ENCODE measurements around the gene TRIM63.

The TRIM63 gene

GRCh38 chr1:26044971-26045721 lies 22.3 kb downstream of the TRIM63 start:
- TF ChIP-seq SNAI2 (CRISPR knock-in tag; IDR thresholded peaks at IDR 0.05) (no peak), ZNF8 (CRISPR knock-in tag; IDR thresholded peaks at IDR 0.05) (no peak), BACH2 (CRISPR knock-in tag; IDR thresholded peaks at IDR 0.05; ENCODE audit: borderline replicate concordance) (no peak), ZFP30 (CRISPR knock-in tag; IDR thresholded peaks at IDR 0.05) (no peak), RARB (CRISPR knock-in tag; IDR thresholded peaks at IDR 0.05) (no peak), ARNTL (CRISPR knock-in tag; IDR thresholded peaks at IDR 0.05; ENCODE audit: borderline replicate concordance, low read depth) (no peak)
- ATAC-seq, result no peak

GRCh38 chr1:26044414-26044813 lies 23.0 kb downstream of the TRIM63 start:
- TF ChIP-seq PATZ1 (CRISPR knock-in tag; IDR thresholded peaks at IDR 0.05; ENCODE audit: borderline replicate concordance), result no peak
- TF ChIP-seq ZNF70 (CRISPR knock-in tag; IDR thresholded peaks at IDR 0.05), result no peak
- ATAC-seq, result no peak

- no peak for ATAC-seq
- no peak for TF ChIP-seq CSRNP3 (CRISPR knock-in tag; IDR thresholded peaks at IDR 0.05)
- TF ChIP-seq ZC3H10 (CRISPR knock-in tag; IDR thresholded peaks at IDR 0.05), result no peak
- no peak for TF ChIP-seq BACH2 (CRISPR knock-in tag; IDR thresholded peaks at IDR 0.05; ENCODE audit: borderline replicate concordance)
- no peak for TF ChIP-seq GLIS3 (CRISPR knock-in tag; IDR thresholded peaks at IDR 0.05)
- TF ChIP-seq ISL1 (CRISPR knock-in tag; IDR thresholded peaks at IDR 0.05), result no peak
Measured at GRCh38 chr1:26043765-26044164, 23.7 kb downstream of the TRIM63 start.

- ATAC-seq, result no peak
- TF ChIP-seq CSDC2 (CRISPR knock-in tag; IDR thresholded peaks at IDR 0.05) (no peak), ISL1 (CRISPR knock-in tag; IDR thresholded peaks at IDR 0.05) (no peak), PATZ1 (CRISPR knock-in tag; IDR thresholded peaks at IDR 0.05; ENCODE audit: borderline replicate concordance) (no peak), POU6F1 (CRISPR knock-in tag; IDR thresholded peaks at IDR 0.05; ENCODE audit: borderline replicate concordance, low read depth) (no peak), PPARA (CRISPR knock-in tag; IDR thresholded peaks at IDR 0.05; ENCODE audit: borderline replicate concordance) (no peak)
Measured at GRCh38 chr1:26041978-26042377, 25.5 kb downstream of the TRIM63 start.

- ATAC-seq, result no peak
- no peak for TF ChIP-seq CSRNP3 (CRISPR knock-in tag; IDR thresholded peaks at IDR 0.05)
- TF ChIP-seq TOX (CRISPR knock-in tag; IDR thresholded peaks at IDR 0.05; ENCODE audit: borderline replicate concordance), result no peak
- TF ChIP-seq CSDC2 (CRISPR knock-in tag; IDR thresholded peaks at IDR 0.05), result no peak
- no peak for TF ChIP-seq PATZ1 (CRISPR knock-in tag; IDR thresholded peaks at IDR 0.05; ENCODE audit: borderline replicate concordance)
- no peak for TF ChIP-seq SNAI2 (CRISPR knock-in tag; IDR thresholded peaks at IDR 0.05)
- no peak for TF ChIP-seq ARNTL (CRISPR knock-in tag; IDR thresholded peaks at IDR 0.05; ENCODE audit: borderline replicate concordance, low read depth)
- TF ChIP-seq RARB (CRISPR knock-in tag; IDR thresholded peaks at IDR 0.05), result no peak
- no peak for TF ChIP-seq CREB5 (CRISPR knock-in tag; IDR thresholded peaks at IDR 0.05; ENCODE audit: low read depth)
- TF ChIP-seq TSHZ2 (CRISPR knock-in tag; IDR thresholded peaks at IDR 0.05), result no peak
Measured at GRCh38 chr1:26041401-26041800, 26.0 kb downstream of the TRIM63 start.

All from SK-N-SH treated with all-trans-retinoic acid at 6 μM for 48 hours (cell line).